ENCODE data around the gene ZBTB21.

Gene ZBTB21

GRCh38 chr21:41993744-41994143 is 16.4 kb downstream of the ZBTB21 start:
- DNase-seq (ENCODE audit: low read depth in 1 of 2, low spot score in 1 of 2): no peak
- in situ Hi-C loops (cut with HindIII; ENCODE audit: low pct_unique_long_range_greater_than_20kb, low sequenced_read_pairs): no loop called here
- TF ChIP-seq JUND (IDR thresholded peaks at IDR 0.05; ENCODE audit: low read depth): no peak

DNA sequence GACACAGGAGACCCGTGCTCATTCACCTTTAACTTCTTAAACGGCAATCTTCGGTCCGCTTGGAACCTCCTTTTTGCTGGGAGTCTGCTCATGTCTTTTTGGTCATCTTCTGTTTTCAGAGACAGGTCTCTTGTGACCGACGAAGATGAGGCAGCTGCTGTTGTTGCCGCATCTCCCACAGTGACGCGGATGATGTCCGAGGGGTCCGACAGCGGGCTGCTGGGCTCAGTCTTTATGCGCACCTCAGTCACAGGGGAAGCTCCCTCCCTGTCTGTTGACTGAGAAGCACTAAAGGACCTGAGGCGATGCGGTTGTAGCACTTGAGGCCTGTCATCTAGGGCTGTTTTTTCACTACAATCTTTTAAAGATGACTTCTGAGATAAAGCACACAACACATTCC is 17.6 kb downstream of the ZBTB21 start:
- in situ Hi-C loops (cut with HindIII; ENCODE audit: low pct_unique_long_range_greater_than_20kb, low sequenced_read_pairs): no loop called here
- no peak for TF ChIP-seq JUND (IDR thresholded peaks at IDR 0.05; ENCODE audit: low read depth)
- no peak for DNase-seq (ENCODE audit: low read depth in 1 of 2, low spot score in 1 of 2)

DNA sequence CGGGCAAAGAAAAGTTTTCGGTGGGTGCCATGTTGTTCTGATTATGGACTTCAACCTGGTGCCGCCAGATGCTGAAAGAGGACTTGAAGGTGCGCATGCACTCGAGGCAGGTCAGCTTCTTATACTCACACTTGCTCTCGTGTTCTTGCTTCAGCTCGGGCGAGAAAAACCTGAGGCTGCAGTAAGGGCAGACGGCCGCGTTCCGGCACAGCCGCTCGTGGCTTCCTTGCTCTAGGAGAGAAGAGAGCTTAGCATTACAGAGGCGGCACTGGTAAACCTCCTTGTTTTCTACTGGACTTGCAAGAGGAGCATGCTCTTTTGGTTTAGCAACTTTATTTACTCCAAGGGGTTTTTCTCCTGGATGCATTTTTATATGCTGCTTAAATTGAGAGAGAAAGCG is 18.5 kb downstream of the ZBTB21 start:
- no peak for DNase-seq (ENCODE audit: low read depth in 1 of 2, low spot score in 1 of 2)
- in situ Hi-C loops (cut with HindIII; ENCODE audit: low pct_unique_long_range_greater_than_20kb, low sequenced_read_pairs): no loop called here
- TF ChIP-seq JUND (IDR thresholded peaks at IDR 0.05; ENCODE audit: low read depth): no peak

- in situ Hi-C loops (cut with HindIII; ENCODE audit: low pct_unique_long_range_greater_than_20kb, low sequenced_read_pairs): no loop called here
- DNase-seq (ENCODE audit: low read depth in 1 of 2, low spot score in 1 of 2): no peak
- no peak for TF ChIP-seq JUND (IDR thresholded peaks at IDR 0.05; ENCODE audit: low read depth)
Observed at GRCh38 chr21:41989698-41990097, 20.5 kb downstream of the ZBTB21 start.

- in situ Hi-C loops (cut with HindIII; ENCODE audit: low pct_unique_long_range_greater_than_20kb, low sequenced_read_pairs): no loop called here
- DNase-seq (ENCODE audit: low read depth in 1 of 2, low spot score in 1 of 2): no peak
- TF ChIP-seq JUND (IDR thresholded peaks at IDR 0.05; ENCODE audit: low read depth): no peak
Observed at GRCh38 chr21:41987310-41987709, 22.9 kb downstream of the ZBTB21 start.

DNA sequence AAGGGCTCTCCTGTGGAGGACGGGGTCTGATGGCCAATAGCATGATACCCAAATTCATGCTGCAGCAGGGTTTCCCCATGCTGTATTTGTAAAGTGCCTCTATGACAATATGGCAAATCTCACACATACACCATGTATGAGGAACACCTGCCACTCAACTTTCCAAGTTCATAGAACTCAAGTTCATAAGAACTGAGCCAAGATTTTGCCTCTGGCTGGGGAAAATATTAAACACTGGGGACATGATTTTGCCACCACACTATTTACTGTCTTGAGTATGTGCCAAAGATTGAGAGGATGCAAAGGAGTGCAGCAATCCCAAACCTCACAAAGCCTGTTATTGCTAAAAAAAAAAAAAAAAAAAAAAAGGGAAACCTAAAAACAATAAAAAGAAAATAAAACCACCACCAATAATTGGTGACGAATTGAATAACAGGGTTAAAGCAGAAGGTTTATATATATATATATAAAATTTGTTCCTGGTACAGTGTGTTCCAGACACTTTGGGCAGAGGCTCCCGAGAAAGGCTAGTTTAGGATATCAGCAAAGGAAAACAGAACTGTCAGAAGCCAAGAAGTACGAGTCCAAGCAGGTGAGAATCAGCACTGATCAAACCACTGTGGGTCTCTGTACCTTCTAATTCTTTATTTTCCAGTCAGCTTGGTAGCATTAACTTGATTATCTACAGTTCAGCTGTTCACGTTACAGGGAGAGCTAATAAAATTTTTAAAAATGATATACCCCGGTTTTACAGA is 24.3 kb downstream of the ZBTB21 start:
- no peak for TF ChIP-seq JUND (IDR thresholded peaks at IDR 0.05; ENCODE audit: low read depth)
- peak in 1 of 2 experiments; percentile 51 for DNase-seq (ENCODE audit: low read depth in 1 of 2, low spot score in 1 of 2)
- in situ Hi-C loops (cut with HindIII; ENCODE audit: low pct_unique_long_range_greater_than_20kb, low sequenced_read_pairs): no loop called here

DNA sequence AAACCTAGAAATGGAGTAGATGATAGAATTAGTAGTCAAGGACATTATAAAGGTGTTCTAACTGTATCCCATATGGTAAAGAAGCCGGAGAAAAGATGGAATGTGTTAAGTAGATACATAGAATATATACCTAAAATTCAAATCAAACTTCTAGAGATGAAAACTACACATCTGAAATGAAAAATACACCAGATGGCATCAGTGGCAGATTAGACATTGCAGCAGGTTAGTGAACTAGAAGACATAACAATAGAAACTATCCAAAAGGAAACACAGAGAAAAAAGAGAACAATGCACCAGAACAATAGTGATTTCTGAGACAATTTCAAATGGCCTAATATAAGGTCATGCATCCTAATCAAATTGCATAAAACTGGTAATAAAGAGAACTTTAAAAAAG is 26.9 kb downstream of the ZBTB21 start:
- TF ChIP-seq JUND (IDR thresholded peaks at IDR 0.05; ENCODE audit: low read depth): no peak
- in situ Hi-C loops (cut with HindIII; ENCODE audit: low pct_unique_long_range_greater_than_20kb, low sequenced_read_pairs): no loop called here

DNA sequence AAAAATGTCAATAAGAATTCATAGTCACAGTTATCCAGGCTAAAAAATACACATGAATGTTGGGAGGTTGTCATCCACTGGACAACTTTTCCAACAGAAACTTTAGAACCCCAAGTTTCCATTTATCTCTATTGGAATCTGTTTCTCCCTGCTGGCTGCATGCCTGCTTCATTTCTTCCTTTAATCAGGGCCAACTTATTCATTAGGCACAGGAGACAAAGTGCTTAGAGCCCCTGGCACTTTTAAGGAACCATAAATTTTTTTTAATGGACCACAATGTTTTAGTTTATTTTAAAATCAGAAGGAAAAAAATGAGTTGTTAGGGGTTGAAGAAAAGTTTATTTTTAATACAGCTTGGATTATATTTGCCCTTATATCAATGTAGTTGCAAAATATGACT is 29.6 kb downstream of the ZBTB21 start:
- in situ Hi-C loops (cut with HindIII; ENCODE audit: low pct_unique_long_range_greater_than_20kb, low sequenced_read_pairs): no loop called here
- no peak for TF ChIP-seq JUND (IDR thresholded peaks at IDR 0.05; ENCODE audit: low read depth)
- no peak for DNase-seq (ENCODE audit: low read depth in 1 of 2, low spot score in 1 of 2)

More for the DNA sequence above, 26.9 kb downstream of the ZBTB21 start:
- no peak for DNase-seq (ENCODE audit: low read depth in 1 of 2, low spot score in 1 of 2)

- no peak for TF ChIP-seq JUND (IDR thresholded peaks at IDR 0.05; ENCODE audit: low read depth)
- in situ Hi-C loops (cut with HindIII; ENCODE audit: low pct_unique_long_range_greater_than_20kb, low sequenced_read_pairs): no loop called here
- DNase-seq (ENCODE audit: low read depth in 1 of 2, low spot score in 1 of 2): no peak
Observed at GRCh38 chr21:41979751-41980369, 30.3 kb downstream of the ZBTB21 start.

GRCh38 chr21:41979335-41979734 is 30.8 kb downstream of the ZBTB21 start:
- in situ Hi-C loops (cut with HindIII; ENCODE audit: low pct_unique_long_range_greater_than_20kb, low sequenced_read_pairs): no loop called here
- no peak for TF ChIP-seq JUND (IDR thresholded peaks at IDR 0.05; ENCODE audit: low read depth)
- no peak for DNase-seq (ENCODE audit: low read depth in 1 of 2, low spot score in 1 of 2)

DNA sequence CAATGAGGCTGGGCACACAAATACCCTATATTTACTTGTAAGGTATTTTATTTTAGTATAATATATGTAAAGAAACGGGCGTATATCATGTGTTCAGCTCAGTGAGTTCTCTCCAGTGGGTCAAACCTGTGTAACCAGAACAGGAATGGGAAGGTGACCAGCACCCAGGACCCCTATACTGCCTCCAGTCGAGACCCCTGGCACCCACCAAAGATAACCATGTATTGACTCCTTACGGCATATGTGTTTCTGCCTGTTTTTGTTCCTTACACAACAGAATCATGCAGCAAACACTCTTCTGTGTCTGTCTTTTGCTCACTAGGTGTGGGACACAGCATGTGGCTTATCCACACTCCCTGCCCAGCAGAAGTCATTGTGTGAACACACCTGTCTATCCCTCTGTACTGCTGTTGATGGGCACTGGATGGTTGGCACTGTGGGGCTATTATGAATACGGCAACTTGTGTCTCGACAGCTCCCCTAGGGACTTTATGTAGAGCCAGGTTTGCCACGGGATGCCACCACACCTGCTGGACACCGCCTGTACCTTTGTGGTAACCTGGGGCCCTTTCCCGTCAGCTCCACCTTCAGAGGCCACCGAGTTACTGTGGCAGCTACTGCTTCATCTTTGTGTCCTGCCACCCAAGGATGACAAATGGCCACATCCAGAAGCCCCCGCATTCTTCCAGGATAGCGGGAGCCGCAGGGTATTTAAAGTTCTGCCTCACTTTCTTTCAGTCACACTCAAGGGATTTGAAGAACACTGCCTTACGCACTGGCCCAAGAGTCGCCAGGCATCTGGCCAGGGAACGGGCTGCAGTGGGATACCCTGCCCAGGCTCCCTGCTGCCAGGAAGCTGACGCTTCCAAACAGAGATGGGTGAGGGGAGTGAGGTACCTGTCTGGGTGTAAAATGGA is 32.9 kb downstream of the ZBTB21 start:
- no peak for TF ChIP-seq JUND (IDR thresholded peaks at IDR 0.05; ENCODE audit: low read depth)
- no peak for DNase-seq (ENCODE audit: low read depth in 1 of 2, low spot score in 1 of 2)
- in situ Hi-C loops (cut with HindIII; ENCODE audit: low pct_unique_long_range_greater_than_20kb, low sequenced_read_pairs): no loop called here

- no peak for DNase-seq (ENCODE audit: low read depth in 1 of 2, low spot score in 1 of 2)
- in situ Hi-C loops (cut with HindIII; ENCODE audit: low pct_unique_long_range_greater_than_20kb, low sequenced_read_pairs): no loop called here
Observed at GRCh38 chr21:41976611-41977010, 33.5 kb downstream of the ZBTB21 start.

More at GRCh38 chr21:41976611-41977010, 33.5 kb downstream of the ZBTB21 start:
- TF ChIP-seq JUND (IDR thresholded peaks at IDR 0.05; ENCODE audit: low read depth): no peak

Measured in T47D (cell line).